Endothelial cell (in vitro differentiated cells): ENCODE data around the gene MGAT4C. TPM values are rescaled to one million over a fixed set of nuclear protein-coding genes. Genes with fewer than 3 reads are reported as not detected.

ENCODE experiments used
- DNase-seq: peaks from one replicate; pipeline ENCODE4 v3.0.0; 2021; ENCODE audit warnings: low spot score
- H3K27ac Mint-ChIP-seq: one replicate; pipeline ENCODE4 v1.8.0; 2021; ENCODE audit warnings: mixed read lengths, inconsistent platforms; ENCODE audit not compliant: unreplicated experiment
- H3K27me3 Mint-ChIP-seq: one replicate; pipeline ENCODE4 v1.8.0; 2021; ENCODE audit warnings: mild to moderate bottlenecking, moderate library complexity, mixed read lengths, inconsistent platforms; ENCODE audit not compliant: unreplicated experiment
- H3K36me3 Mint-ChIP-seq: one replicate; pipeline ENCODE4 v1.8.0; 2021; ENCODE audit warnings: mild to moderate bottlenecking, low read depth, mixed read lengths, inconsistent platforms; ENCODE audit not compliant: unreplicated experiment
- H3K4me1 Mint-ChIP-seq: one replicate; pipeline ENCODE4 v1.8.0; 2021; ENCODE audit warnings: mild to moderate bottlenecking, mixed read lengths, inconsistent platforms; ENCODE audit not compliant: unreplicated experiment
- H3K4me3 Mint-ChIP-seq: one replicate; pipeline ENCODE4 v1.8.0; 2021; ENCODE audit warnings: mild to moderate bottlenecking, mixed read lengths, inconsistent platforms; ENCODE audit not compliant: unreplicated experiment
- H3K9me3 Mint-ChIP-seq: one replicate; pipeline ENCODE4 v1.8.0; 2021; ENCODE audit warnings: mixed read lengths, inconsistent platforms; ENCODE audit not compliant: unreplicated experiment
- CTCF ChIP-seq: fragments of 200-600 bp; sonication (generic); IDR thresholded peaks from one replicate; pipeline ENCODE4 v1.5.0; 2021; ENCODE audit warnings: antibody characterized with exemption; ENCODE audit not compliant: unreplicated experiment
- total RNA-seq: library from RNA; stranded (reverse); fragmentation: NEBNext Ultra II Directional; extraction: Animal tissue kit (Norgen Biotek cat#: 25700); gene quantifications from one replicate; pipeline ENCODE4 v1.2.1, GENCODE V29; 2021; ENCODE audit not compliant: unreplicated experiment

MGAT4C gene
- total RNA-seq, 1 donor from 2014 or later: 1.1 TPM

GRCh38 chr12:86249851-86250250, 6.3 kb downstream of the MGAT4C start:
- H3K4me3 Mint-ChIP-seq: no peak overlapping the region
- no peak overlapping the region for H3K27ac Mint-ChIP-seq
- H3K9me3 Mint-ChIP-seq: no peaks in the 10 kb centered on the region
- no peak for TF ChIP-seq CTCF
- no peak for DNase-seq
- H3K27me3 Mint-ChIP-seq: peaks cover 2% of the 10 kb centered on the region
- peaks cover 14% of the 10 kb centered on the region for H3K4me1 Mint-ChIP-seq
- H3K36me3 Mint-ChIP-seq: no peaks in the 10 kb centered on the region

- Mint-ChIP-seq H3K4me1 (peaks cover 14% of the 10 kb centered on the region), H3K27me3 (peaks cover 2% of the 10 kb centered on the region), H3K4me3 (no peak overlapping the region), H3K27ac (no peak overlapping the region), H3K36me3 (no peaks in the 10 kb centered on the region), H3K9me3 (no peaks in the 10 kb centered on the region)
- TF ChIP-seq CTCF: no peak
- DNase-seq: no peak
These were observed 6.9 kb downstream of the MGAT4C start for GRCh38 chr12:86249276-86249675.

- H3K9me3 Mint-ChIP-seq: no peaks in the 10 kb centered on the region
- H3K4me3 Mint-ChIP-seq: no peak overlapping the region
- no peak for DNase-seq
- peaks cover 14% of the 10 kb centered on the region for H3K4me1 Mint-ChIP-seq
- H3K27me3 Mint-ChIP-seq: peaks cover 2% of the 10 kb centered on the region
- H3K36me3 Mint-ChIP-seq: no peaks in the 10 kb centered on the region
- no peak for TF ChIP-seq CTCF
- H3K27ac Mint-ChIP-seq: no peak overlapping the region
These were observed 8.3 kb downstream of the MGAT4C start for GRCh38 chr12:86247871-86248270.

- Mint-ChIP-seq H3K36me3 (no peaks in the 10 kb centered on the region), H3K4me1 (no peaks in the 10 kb centered on the region), H3K9me3 (no peaks in the 10 kb centered on the region), H3K27ac (no peak overlapping the region), H3K27me3 (no peaks in the 10 kb centered on the region), H3K4me3 (no peak overlapping the region)
- TF ChIP-seq CTCF: no peak
- DNase-seq: no peak
These were observed 14.6 kb downstream of the MGAT4C start for GRCh38 chr12:86241600-86241999.

DNA sequence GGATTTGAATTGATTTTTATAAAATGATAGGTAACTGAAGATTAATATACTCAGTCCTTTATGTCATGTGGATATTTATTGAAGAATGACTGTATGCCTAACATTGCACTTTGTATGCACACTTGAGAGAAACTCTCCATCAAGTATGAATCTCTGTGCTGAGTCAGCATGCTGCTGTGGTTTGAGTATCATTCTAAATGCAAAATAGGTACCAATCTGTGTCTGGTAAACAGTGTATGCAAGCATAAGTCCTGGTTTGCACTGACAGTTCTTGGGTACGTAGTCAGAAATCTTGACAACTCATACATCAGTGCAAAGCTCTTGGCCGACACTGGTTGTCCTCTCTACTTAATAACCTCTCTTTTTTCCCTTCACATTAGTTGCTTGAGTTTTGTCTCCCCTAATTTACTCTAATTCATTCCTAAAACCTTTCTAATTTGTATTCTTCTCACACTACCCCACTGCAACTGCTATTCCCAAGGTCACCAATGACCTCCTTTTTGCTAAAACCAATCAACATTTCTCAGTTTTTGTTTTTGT, 21.8 kb downstream of the MGAT4C start:
- no peak overlapping the region for H3K27ac Mint-ChIP-seq
- DNase-seq: no peak
- no peak for TF ChIP-seq CTCF
- no peaks in the 10 kb centered on the region for H3K9me3 Mint-ChIP-seq
- H3K4me3 Mint-ChIP-seq: no peak overlapping the region
- H3K4me1 Mint-ChIP-seq: peaks cover 4% of the 10 kb centered on the region
- H3K27me3 Mint-ChIP-seq: no peaks in the 10 kb centered on the region
- no peaks in the 10 kb centered on the region for H3K36me3 Mint-ChIP-seq
